Measurements from ENCODE around the gene NEK9.

NEK9 gene

GRCh38 chr14:75067212-75067611, 59.6 kb downstream of the NEK9 start:
- Histone ChIP-seq H3K27ac (ENCODE audit: poor library complexity, severe bottlenecking) (no peak overlapping the region), H3K4me1 (ENCODE audit: insufficient read depth, poor library complexity, severe bottlenecking) (no peaks in the 10 kb centered on the region), H3K4me3 (ENCODE audit: severe bottlenecking) (no peak overlapping the region), H3K36me3 (ENCODE audit: low read depth) (no peaks in the 10 kb centered on the region), H3K27me3 (ENCODE audit: insufficient read depth, poor library complexity, severe bottlenecking) (no peaks in the 10 kb centered on the region), H3K9me3 (ENCODE audit: severe bottlenecking) (no peaks in the 10 kb centered on the region)
- DNase-seq (ENCODE audit: low spot score) (no peak), ATAC-seq (ENCODE audit: low read depth) (no peak)
- no peak for TF ChIP-seq CTCF (IDR thresholded peaks at IDR 0.05; ENCODE audit: poor library complexity, severe bottlenecking)

- H3K9me3 ChIP-seq (ENCODE audit: severe bottlenecking) = no peaks in the 10 kb centered on the region
- ATAC-seq (ENCODE audit: low read depth) = no peak
Measured at GRCh38 chr14:75066691-75067090, 60.2 kb downstream of the NEK9 start.

GRCh38 chr14:75064205-75064567, 62.7 kb downstream of the NEK9 start:
- H3K4me1 ChIP-seq (ENCODE audit: insufficient read depth, poor library complexity, severe bottlenecking) = no peaks in the 10 kb centered on the region
- peak overlapping the region; percentile 48 for H3K27ac ChIP-seq (ENCODE audit: poor library complexity, severe bottlenecking)
- TF ChIP-seq CTCF (IDR thresholded peaks at IDR 0.05; ENCODE audit: poor library complexity, severe bottlenecking) = no peak
- no peak for DNase-seq (ENCODE audit: low spot score)
- ATAC-seq (ENCODE audit: low read depth) = no peak
- peak overlapping the region; percentile 80 for H3K4me3 ChIP-seq (ENCODE audit: severe bottlenecking)
- no peaks in the 10 kb centered on the region for H3K27me3 ChIP-seq (ENCODE audit: insufficient read depth, poor library complexity, severe bottlenecking)
- H3K9me3 ChIP-seq (ENCODE audit: severe bottlenecking) = no peaks in the 10 kb centered on the region
- H3K36me3 ChIP-seq (ENCODE audit: low read depth) = peaks cover 25% of the 10 kb centered on the region

More at GRCh38 chr14:75066691-75067090, 60.2 kb downstream of the NEK9 start:
- Histone ChIP-seq H3K4me1 (ENCODE audit: insufficient read depth, poor library complexity, severe bottlenecking) (no peaks in the 10 kb centered on the region), H3K27me3 (ENCODE audit: insufficient read depth, poor library complexity, severe bottlenecking) (no peaks in the 10 kb centered on the region), H3K36me3 (ENCODE audit: low read depth) (peaks cover under 1% of the 10 kb centered on the region), H3K4me3 (ENCODE audit: severe bottlenecking) (no peak overlapping the region), H3K27ac (ENCODE audit: poor library complexity, severe bottlenecking) (no peak overlapping the region)
- DNase-seq (ENCODE audit: low spot score) = no peak
- no peak for TF ChIP-seq CTCF (IDR thresholded peaks at IDR 0.05; ENCODE audit: poor library complexity, severe bottlenecking)

- Histone ChIP-seq H3K27me3 (ENCODE audit: insufficient read depth, poor library complexity, severe bottlenecking) (no peaks in the 10 kb centered on the region), H3K27ac (ENCODE audit: poor library complexity, severe bottlenecking) (peak within 1 kb of the TSS; percentile 48), H3K36me3 (ENCODE audit: low read depth) (peaks cover 25% of the 10 kb centered on the region), H3K4me1 (ENCODE audit: insufficient read depth, poor library complexity, severe bottlenecking) (no peaks in the 10 kb centered on the region), H3K4me3 (ENCODE audit: severe bottlenecking) (peak within 1 kb of the TSS; percentile 80), H3K9me3 (ENCODE audit: severe bottlenecking) (no peaks in the 10 kb centered on the region)
- TF ChIP-seq CTCF (IDR thresholded peaks at IDR 0.05; ENCODE audit: poor library complexity, severe bottlenecking) = peak; percentile 17
- peak; percentile 96 for ATAC-seq (ENCODE audit: low read depth)
- DNase-seq (ENCODE audit: low spot score) = peak; percentile 92
Measured at GRCh38 chr14:75063491-75064204, 63.2 kb downstream of the NEK9 start, which contains the start of gene ACYP1. ACYP1 (minus strand) TSS chr14:75064024; CDS start chr14:75063553, 471 bp downstream.

- Histone ChIP-seq H3K4me3 (ENCODE audit: severe bottlenecking) (peak overlapping the region; percentile 80), H3K36me3 (ENCODE audit: low read depth) (peaks cover 25% of the 10 kb centered on the region), H3K27me3 (ENCODE audit: insufficient read depth, poor library complexity, severe bottlenecking) (no peaks in the 10 kb centered on the region), H3K4me1 (ENCODE audit: insufficient read depth, poor library complexity, severe bottlenecking) (no peaks in the 10 kb centered on the region), H3K9me3 (ENCODE audit: severe bottlenecking) (no peaks in the 10 kb centered on the region), H3K27ac (ENCODE audit: poor library complexity, severe bottlenecking) (peak overlapping the region; percentile 48)
- ATAC-seq (ENCODE audit: low read depth) (no peak; the same call in 2 of the 3 replicates), DNase-seq (ENCODE audit: low spot score) (no peak)
- no peak for TF ChIP-seq CTCF (IDR thresholded peaks at IDR 0.05; ENCODE audit: poor library complexity, severe bottlenecking)
Measured at GRCh38 chr14:75063013-75063412, 63.8 kb downstream of the NEK9 start.

All from RWPE2 (cell line).